Amygdala (tissue), 56 donors: ENCODE results near the gene LDLR.
"Not testable (repeated sequence)": the region's sequence is repeated elsewhere in the genome, so short reads cannot be mapped to it uniquely, and the experiment has no call there.

Source experiments
- DNase-seq, 56 donors: peaks; one replicate each; lab custom pipeline; 2025; lab: John Stamatoyannopoulos, UW

LDLR gene

GRCh38 chr19:11069561-11069960, 19.7 kb upstream of the LDLR start:
- no peak for DNase-seq

DNA sequence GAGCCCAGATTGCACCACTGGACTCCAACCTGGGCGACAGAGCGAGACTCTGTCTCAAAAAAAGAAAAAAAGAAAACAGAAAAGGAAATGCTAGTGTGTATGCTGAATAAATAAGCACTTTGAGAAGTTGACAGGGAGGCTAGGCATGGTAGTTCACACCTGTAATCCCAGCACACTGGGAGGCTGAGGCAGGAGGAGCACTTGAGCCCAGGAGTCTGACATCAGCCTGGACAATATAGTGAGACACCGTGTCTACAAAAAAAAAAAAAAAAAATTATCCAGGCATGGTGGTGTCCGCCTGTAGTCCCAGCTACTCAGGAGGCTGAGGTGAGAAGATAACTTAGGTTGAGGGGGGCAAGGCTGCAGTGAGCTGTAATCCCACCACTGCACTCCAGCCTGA, 19.1 kb upstream of the LDLR start:
- no peak for DNase-seq

- no peak for DNase-seq
Measured at GRCh38 chr19:11073568-11073967, 15.7 kb upstream of the LDLR start.

GRCh38 chr19:11076792-11077191, 12.5 kb upstream of the LDLR start:
- not testable (repeated sequence) for DNase-seq

- no peak for DNase-seq
Measured at GRCh38 chr19:11078893-11079292, 10.4 kb upstream of the LDLR start.

DNA sequence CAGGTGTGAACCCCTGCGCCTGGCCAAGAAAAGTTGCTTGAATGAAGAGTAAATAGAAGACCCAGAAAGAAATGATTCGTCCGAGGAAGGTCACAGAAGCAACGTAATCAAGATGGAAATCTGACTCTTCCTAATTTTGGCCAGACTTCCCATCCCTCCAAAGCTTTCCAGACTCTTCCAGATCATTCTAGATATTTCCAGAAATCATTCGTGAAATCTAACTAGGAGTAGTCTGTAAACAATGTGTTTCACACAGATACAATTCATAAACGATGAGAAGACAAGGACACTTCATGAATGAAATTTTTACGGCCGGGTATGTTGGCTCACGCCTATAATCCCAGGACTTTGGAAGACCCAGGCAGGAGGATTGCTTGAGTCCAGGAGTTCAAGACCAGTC, 9.3 kb upstream of the LDLR start:
- DNase-seq: no peak

- no peak for DNase-seq
Measured at GRCh38 chr19:11087870-11088505, 1.3 kb upstream of the LDLR start.

DNA sequence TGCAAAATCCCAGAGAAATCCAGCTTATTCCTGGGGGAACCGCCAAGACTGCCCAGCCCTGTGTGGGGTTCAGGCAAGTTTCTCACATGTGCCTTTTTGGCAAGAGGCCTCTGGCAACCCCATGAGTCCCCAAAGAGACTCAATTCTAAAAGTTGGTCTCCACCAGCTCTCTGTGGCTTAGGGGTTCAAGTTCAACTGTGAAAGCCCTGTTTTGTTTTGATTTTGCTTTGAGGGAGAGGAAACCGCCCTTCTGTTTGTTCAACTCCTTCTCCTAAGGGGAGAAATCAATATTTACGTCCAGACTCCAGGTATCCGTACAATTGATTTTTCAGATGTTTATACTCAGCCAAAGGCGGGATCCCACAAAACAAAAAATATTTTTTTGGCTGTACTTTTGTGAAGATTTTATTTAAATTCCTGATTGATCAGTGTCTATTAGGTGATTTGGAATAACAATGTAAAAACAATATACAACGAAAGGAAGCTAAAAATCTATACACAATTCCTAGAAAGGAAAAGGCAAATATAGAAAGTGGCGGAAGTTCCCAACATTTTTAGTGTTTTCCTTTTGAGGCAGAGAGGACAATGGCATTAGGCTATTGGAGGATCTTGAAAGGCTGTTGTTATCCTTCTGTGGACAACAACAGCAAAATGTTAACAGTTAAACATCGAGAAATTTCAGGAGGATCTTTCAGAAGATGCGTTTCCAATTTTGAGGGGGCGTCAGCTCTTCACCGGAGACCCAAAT, 583 bp upstream of the LDLR start:
- peak in 32 of 56 donors; percentile 6 to 69 (median 25) for DNase-seq

DNA sequence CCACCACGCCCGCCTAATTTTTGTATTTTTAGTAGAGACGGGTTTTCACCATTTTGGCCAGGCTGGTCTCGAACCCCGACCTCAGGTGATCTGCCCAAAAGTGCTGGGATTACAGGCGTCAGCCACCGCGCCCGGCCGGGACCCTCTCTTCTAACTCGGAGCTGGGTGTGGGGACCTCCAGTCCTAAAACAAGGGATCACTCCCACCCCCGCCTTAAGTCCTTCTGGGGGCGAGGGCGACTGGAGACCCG, 676 bp downstream of the LDLR start:
- DNase-seq: not testable (repeated sequence)

- DNase-seq: peak; percentile 56 to 98 (median 93)
Measured at GRCh38 chr19:11090264-11090996, 1.2 kb downstream of the LDLR start.

DNA sequence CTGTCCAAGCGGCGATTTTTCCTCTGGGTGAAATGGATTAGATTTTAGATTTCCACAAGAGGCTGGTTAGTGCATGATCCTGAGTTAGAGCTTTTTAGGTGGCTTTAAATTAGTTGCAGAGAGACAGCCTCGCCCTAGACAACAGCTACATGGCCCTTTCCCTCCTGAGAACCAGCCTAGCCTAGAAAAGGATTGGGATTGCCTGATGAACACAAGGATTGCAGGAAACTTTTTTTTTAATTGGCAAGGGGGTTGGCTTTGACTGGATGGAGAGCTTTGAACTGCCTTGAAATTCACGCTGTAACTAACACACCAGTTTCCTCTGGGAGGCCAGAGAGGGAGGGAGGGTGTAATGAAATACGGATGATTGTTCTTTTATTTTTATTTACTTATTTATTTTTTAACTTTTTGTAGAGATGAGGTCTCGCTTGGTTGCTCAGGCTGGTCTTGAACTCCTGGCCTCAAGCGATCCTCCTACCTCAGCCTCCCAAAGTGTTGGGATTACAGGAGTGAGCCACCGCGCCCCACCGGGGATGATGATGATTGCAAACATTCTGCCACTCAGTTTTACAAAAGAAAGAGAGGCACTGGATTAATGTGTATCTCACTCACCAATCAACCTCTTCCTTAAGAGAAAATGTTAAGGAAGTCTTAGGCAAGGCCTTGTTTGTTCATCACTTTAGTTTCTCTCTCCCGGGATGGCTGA, 1.9 kb downstream of the LDLR start:
- peak in 1 of 56 donors; percentile 36 for DNase-seq

DNA sequence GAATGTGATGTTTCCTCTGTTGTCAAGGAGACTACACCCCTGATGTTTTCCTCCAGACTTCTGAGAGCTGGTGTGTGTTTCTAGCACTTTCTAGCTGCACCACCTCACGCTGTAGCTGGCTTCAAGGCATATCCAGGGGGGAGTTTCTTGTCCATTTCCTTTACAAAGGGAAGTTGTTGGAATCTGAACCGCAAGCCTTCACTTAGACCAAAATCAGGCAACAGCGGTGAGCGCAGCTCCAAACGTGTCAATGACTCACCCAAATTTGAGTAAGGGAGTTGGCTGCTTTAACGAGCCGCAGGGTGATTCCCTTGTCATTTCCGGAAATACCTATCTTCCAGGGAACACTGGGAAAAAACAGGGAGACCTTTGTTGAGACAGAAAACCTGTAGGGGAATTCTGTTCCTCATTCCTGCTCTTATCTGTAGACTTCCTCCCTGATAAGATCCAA, 2.5 kb downstream of the LDLR start:
- DNase-seq: peak in 16 of 56 donors; percentile 4 to 57 (median 14)

DNA sequence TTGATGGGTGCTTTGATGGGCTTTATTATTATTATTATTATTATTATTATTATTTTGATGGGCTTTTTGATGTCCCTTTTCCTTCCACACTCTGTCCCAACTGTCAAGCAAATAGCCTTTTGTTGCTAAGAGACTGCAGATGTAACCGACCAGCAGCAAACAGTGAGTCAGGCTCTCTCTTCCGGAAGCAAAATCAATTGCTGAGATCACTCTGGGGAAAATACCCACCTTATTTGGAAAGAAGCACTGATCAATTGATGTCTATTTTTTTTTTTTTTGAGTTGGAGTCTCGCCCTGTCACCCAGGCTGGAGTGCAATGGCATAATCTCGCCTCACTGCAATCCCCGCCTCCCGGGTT, 2.9 kb downstream of the LDLR start:
- DNase-seq: peak in 1 of 56 donors; percentile 51

GRCh38 chr19:11093689-11094238, 4.5 kb downstream of the LDLR start:
- DNase-seq: peak in 9 of 56 donors; percentile 5 to 42 (median 19)

GRCh38 chr19:11094520-11094894, 5.2 kb downstream of the LDLR start:
- no peak for DNase-seq

DNA sequence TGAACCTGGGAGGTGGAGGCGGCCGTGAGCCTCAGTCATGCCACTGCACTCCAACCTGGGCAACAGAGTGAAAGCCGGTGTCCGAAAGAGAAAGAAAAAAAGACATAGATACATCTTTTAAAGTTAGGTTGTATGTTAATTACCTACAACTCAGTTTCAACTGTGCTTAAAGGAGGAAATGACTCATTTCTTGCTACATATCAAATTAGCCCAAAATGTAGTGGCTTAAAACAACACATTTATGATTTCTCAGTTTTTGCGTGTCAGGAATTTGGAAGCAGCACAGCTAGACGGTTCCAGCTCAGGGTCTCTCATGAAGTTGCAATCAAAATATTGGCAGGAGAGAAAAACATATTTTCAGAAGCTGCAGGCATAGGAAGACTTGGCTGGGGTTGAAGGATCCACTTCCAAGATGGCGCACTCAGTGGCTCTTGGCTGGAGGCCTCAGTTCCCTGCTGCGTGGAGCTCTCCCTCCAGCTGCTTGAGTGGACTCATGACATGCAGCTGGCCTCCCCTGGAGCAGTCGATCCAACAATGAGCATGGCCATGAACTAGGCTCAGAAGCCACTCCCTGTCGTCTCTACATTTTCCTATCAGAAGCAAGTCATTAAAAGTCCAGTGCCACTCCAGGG, 7.1 kb downstream of the LDLR start:
- DNase-seq: peak in 4 of 56 donors; percentile 3 to 11 (median 4)

DNA sequence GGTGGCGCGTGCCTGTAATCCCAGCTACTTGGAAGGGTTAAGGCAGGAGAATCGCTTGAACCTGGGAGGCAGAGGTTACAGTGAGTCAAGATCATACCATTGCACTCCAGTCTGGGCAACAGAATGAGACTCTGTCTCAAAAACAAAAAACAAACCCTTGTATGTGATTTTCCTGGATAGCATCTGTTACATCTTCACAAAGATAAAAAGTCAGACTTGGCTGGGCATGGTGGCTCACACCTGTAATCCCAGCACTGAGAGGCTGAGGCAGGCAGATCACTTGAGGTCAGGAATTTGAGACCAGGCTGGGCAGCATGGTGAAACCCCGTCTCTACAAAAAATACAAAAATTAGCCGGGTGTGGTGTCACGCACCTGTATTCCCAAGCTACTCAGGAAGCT, 8.1 kb downstream of the LDLR start:
- DNase-seq: not testable (repeated sequence)

DNA sequence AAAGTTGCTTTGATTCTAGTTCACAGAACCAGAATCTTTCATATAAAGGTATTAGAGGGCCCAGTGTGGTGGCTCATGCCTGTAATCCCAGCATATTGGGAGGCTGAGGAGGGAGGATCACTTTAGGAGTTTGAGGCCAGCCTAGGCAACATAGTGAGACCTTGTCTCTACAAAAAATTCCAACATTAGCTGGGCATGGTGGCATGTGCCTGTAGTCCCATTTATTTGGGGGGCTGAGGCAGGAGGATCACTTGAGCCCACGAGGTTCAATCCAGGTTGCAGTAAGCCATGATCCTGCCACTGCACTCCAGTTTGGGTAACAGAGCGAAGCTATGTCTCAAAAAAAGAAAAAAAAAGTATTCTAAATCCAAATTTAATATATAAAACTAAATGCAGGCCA, 9.1 kb downstream of the LDLR start:
- no peak for DNase-seq

GRCh38 chr19:11098861-11099260, 9.6 kb downstream of the LDLR start:
- DNase-seq: no peak

DNA sequence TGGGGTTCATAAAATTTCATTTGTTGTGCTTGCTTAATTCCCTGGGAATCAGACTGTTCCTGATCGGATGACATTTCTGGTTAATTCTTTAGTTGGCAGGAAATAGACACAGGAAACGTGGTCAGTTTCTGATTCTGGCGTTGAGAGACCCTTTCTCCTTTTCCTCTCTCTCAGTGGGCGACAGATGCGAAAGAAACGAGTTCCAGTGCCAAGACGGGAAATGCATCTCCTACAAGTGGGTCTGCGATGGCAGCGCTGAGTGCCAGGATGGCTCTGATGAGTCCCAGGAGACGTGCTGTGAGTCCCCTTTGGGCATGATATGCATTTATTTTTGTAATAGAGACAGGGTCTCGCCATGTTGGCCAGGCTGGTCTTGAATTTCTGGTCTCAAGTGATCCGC, 10.8 kb downstream of the LDLR start:
- DNase-seq: no peak
